ENCODE measurements around the gene TTI1. TPM values are rescaled to one million over a fixed set of nuclear protein-coding genes. Genes with fewer than 3 reads are reported as not detected.

The TTI1 gene
- total RNA-seq, 1 donor from 2014 or later = 13.7 TPM

GRCh38 chr20:37938954-37939353, 94.3 kb downstream of the TTI1 start:
- DNase-seq (ENCODE audit: low read depth in 2 of 2) = no peak

GRCh38 chr20:37938181-37938750, 95.0 kb downstream of the TTI1 start:
- DNase-seq (ENCODE audit: low read depth in 2 of 2) = no peak

- no peak for DNase-seq (ENCODE audit: low read depth in 2 of 2)
Measured at GRCh38 chr20:37937686-37938085, 95.6 kb downstream of the TTI1 start.

- DNase-seq (ENCODE audit: low read depth in 2 of 2) = no peak
Measured at GRCh38 chr20:37936451-37936850, 96.8 kb downstream of the TTI1 start.

GRCh38 chr20:37936041-37936440, 97.2 kb downstream of the TTI1 start:
- no peak for DNase-seq (ENCODE audit: low read depth in 2 of 2)

GRCh38 chr20:37935435-37935834, 97.8 kb downstream of the TTI1 start:
- no peak for DNase-seq (ENCODE audit: low read depth in 2 of 2)

GRCh38 chr20:37934634-37935375, 98.5 kb downstream of the TTI1 start:
- DNase-seq (ENCODE audit: low read depth in 2 of 2) = no peak

GRCh38 chr20:37933786-37934633, 99.2 kb downstream of the TTI1 start:
- DNase-seq (ENCODE audit: low read depth in 2 of 2) = no peak

Other genes starting within 250 kb of the TTI1 start
- not detected in 2 replicates for gene VSTM2L, start 130.3 kb downstream of the TTI1 start, total RNA-seq
- 11.9 and 15.6 TPM in 2 replicates for gene RPRD1B, start 290 bp upstream of the TTI1 start, total RNA-seq
- 408 and 561 TPM in 2 replicates for gene TGM2, start 131.8 kb upstream of the TTI1 start, total RNA-seq
- 0.13 TPM in 1 of 2 replicates, not detected in the other for gene KIAA1755, start 227.3 kb upstream of the TTI1 start, total RNA-seq